ENCODE results near the gene RARG. TPM values are rescaled to one million over a fixed set of nuclear protein-coding genes. Genes with fewer than 3 reads are reported as not detected.
"Not testable (repeated sequence)": the region's sequence is repeated elsewhere in the genome, so short reads cannot be mapped to it uniquely, and the experiment has no call there.

RARG gene
- total RNA-seq, 1 donor from 2014 or later: 0.27 TPM

DNA sequence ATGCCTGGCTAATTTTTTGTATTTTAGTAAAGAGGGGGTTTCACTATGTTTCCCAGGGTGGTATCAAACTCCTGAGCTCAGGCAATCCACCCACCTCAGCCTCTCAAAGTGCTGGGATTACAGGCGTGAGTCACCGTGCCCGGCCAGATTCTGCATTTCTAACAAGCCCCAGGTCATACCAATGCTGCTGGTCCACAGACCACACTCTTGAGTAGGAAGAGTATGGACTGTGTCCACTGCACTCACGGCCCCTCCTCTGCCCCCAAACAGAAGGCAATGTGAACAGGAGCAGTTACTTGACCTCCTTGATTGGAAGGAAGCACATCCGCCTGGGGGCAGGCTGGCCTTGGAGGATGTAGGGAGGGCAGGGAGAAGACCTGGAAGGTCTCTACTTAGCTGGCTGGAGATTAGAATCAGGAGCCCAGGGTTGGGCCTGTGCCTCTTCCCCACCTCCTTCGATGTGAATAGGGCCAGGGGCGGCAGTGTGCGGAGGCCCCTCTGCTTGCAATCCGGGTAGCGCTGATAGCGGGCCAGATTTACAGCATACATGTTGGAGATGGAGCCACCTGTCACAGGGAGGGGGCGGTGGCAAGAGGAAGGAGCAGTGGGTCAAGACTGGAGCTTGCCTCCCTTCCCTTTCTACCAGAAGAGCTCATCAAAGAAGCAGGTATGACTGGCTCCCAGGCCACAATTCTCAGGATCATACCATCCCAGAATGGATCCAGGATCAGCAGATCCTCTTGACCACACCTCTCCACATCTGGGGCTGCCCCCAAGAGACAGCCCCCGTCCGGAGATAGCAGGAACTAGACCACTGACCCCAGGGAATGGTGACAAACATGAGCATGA is 60.9 kb downstream of the RARG start:
- TF ChIP-seq, protein P1, sequence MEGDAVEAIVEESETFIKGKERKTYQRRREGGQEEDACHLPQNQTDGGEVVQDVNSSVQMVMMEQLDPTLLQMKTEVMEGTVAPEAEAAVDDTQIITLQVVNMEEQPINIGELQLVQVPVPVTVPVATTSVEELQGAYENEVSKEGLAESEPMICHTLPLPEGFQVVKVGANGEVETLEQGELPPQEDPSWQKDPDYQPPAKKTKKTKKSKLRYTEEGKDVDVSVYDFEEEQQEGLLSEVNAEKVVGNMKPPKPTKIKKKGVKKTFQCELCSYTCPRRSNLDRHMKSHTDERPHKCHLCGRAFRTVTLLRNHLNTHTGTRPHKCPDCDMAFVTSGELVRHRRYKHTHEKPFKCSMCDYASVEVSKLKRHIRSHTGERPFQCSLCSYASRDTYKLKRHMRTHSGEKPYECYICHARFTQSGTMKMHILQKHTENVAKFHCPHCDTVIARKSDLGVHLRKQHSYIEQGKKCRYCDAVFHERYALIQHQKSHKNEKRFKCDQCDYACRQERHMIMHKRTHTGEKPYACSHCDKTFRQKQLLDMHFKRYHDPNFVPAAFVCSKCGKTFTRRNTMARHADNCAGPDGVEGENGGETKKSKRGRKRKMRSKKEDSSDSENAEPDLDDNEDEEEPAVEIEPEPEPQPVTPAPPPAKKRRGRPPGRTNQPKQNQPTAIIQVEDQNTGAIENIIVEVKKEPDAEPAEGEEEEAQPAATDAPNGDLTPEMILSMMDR (IDR thresholded peaks at IDR 0.05; ENCODE audit: partially characterized antibody, unreplicated experiment): no peak
- no peak overlapping the region for H3K27ac Mint-ChIP-seq (ENCODE audit: unreplicated experiment)
- no peaks in the 10 kb centered on the region for H3K9me3 Mint-ChIP-seq (ENCODE audit: unreplicated experiment)
- peaks cover 2% of the 10 kb centered on the region for H3K4me1 Mint-ChIP-seq (ENCODE audit: low read depth, unreplicated experiment)
- no peak overlapping the region for H3K4me3 Mint-ChIP-seq (ENCODE audit: unreplicated experiment)
- peaks cover 7% of the 10 kb centered on the region for H3K36me3 Mint-ChIP-seq (ENCODE audit: unreplicated experiment)
- peaks cover 5% of the 10 kb centered on the region for H3K27me3 Mint-ChIP-seq (ENCODE audit: unreplicated experiment)
- no peak for DNase-seq

GRCh38 chr12:53170215-53170614 is 61.8 kb downstream of the RARG start:
- H3K27ac Mint-ChIP-seq (ENCODE audit: unreplicated experiment): no peak overlapping the region
- H3K27me3 Mint-ChIP-seq (ENCODE audit: unreplicated experiment): peaks cover 5% of the 10 kb centered on the region
- peaks cover 7% of the 10 kb centered on the region for H3K36me3 Mint-ChIP-seq (ENCODE audit: unreplicated experiment)
- TF ChIP-seq, protein P1 (IDR thresholded peaks at IDR 0.05; ENCODE audit: partially characterized antibody, unreplicated experiment): no peak
- H3K4me3 Mint-ChIP-seq (ENCODE audit: unreplicated experiment): no peak overlapping the region
- no peak for DNase-seq
- H3K4me1 Mint-ChIP-seq (ENCODE audit: low read depth, unreplicated experiment): peaks cover 2% of the 10 kb centered on the region
- no peaks in the 10 kb centered on the region for H3K9me3 Mint-ChIP-seq (ENCODE audit: unreplicated experiment)

DNA sequence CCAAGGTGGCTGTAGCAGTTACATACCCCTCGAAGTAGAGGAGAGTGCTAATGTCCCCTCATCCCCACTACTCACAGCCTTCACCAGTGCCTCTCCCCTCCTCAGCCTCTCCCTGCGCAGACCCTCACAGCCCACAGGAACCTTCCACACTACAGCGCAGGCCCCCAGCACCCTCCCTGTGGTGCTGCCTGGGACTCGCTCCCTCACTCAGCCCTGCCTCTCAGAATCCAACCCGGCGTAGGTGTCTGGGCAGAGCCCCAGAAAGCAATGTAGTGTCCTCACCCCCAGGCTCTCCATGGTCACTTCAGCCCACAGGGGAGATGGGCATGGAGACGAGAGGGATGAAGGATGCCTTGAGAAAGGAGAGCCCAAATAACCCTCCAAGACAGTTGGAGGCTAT is 62.4 kb downstream of the RARG start:
- Mint-ChIP-seq H3K4me3 (ENCODE audit: unreplicated experiment) (no peak overlapping the region), H3K27me3 (ENCODE audit: unreplicated experiment) (peaks cover 3% of the 10 kb centered on the region), H3K36me3 (ENCODE audit: unreplicated experiment) (peaks cover 7% of the 10 kb centered on the region), H3K27ac (ENCODE audit: unreplicated experiment) (no peak overlapping the region), H3K9me3 (ENCODE audit: unreplicated experiment) (no peaks in the 10 kb centered on the region), H3K4me1 (ENCODE audit: low read depth, unreplicated experiment) (no peaks in the 10 kb centered on the region)
- no peak for DNase-seq
- TF ChIP-seq, protein P1 (IDR thresholded peaks at IDR 0.05; ENCODE audit: partially characterized antibody, unreplicated experiment): no peak

DNA sequence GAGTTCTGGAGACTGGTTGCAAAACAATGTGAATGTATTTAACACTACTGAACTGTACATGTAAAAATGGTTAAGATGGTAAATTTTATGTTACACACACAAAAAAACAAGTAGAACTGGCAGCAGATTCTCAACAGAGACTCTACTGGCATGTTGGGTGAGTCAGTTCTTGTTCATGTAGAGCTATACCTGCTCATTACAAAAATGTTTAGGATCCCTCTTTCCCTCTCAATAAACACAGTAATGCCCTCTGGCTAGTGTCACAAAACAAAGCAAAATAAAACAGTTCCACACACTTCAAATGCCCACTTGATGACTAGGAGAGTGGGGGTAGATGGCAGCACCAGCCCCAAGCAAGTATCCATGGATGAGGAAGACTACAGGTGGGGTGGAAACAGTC is 65.2 kb downstream of the RARG start:
- Mint-ChIP-seq H3K36me3 (ENCODE audit: unreplicated experiment) (peaks cover 5% of the 10 kb centered on the region), H3K4me1 (ENCODE audit: low read depth, unreplicated experiment) (no peaks in the 10 kb centered on the region), H3K27me3 (ENCODE audit: unreplicated experiment) (peaks cover under 1% of the 10 kb centered on the region), H3K9me3 (ENCODE audit: unreplicated experiment) (no peaks in the 10 kb centered on the region), H3K4me3 (ENCODE audit: unreplicated experiment) (no peak overlapping the region), H3K27ac (ENCODE audit: unreplicated experiment) (no peak overlapping the region)
- TF ChIP-seq, protein P1 (IDR thresholded peaks at IDR 0.05; ENCODE audit: partially characterized antibody, unreplicated experiment): no peak
- no peak for DNase-seq

GRCh38 chr12:53163008-53163407 is 69.0 kb downstream of the RARG start:
- H3K36me3 Mint-ChIP-seq (ENCODE audit: unreplicated experiment); H3K27me3 Mint-ChIP-seq (ENCODE audit: unreplicated experiment); H3K27ac Mint-ChIP-seq (ENCODE audit: unreplicated experiment); H3K4me3 Mint-ChIP-seq (ENCODE audit: unreplicated experiment); H3K4me1 Mint-ChIP-seq (ENCODE audit: low read depth, unreplicated experiment); H3K9me3 Mint-ChIP-seq (ENCODE audit: unreplicated experiment); DNase-seq: not testable (repeated sequence)

Data from glutamatergic neuron (in vitro differentiated cells).